GM12891 (cell line): ENCODE results near the gene SNCA.

Experiments used
- PAX5 ChIP-seq: IDR thresholded peaks from 2 replicates; pipeline ENCODE4 v1.6.1; 2011; ENCODE audit warnings: low read length, moderate library complexity, mild to moderate bottlenecking; ENCODE audit not compliant: insufficient read depth, severe bottlenecking
- POLR2A ChIP-seq: IDR thresholded peaks from 2 replicates; pipeline ENCODE4 v1.6.1; 2011; ENCODE audit warnings: low read depth, low read length, control low read depth
- POLR2AphosphoS5 ChIP-seq: IDR thresholded peaks from 2 replicates; pipeline ENCODE4 v1.6.1; 2011; ENCODE audit warnings: low read depth, low read length, control low read depth
- POU2F2 ChIP-seq: IDR thresholded peaks from 2 replicates; pipeline ENCODE4 v1.6.1; 2011; ENCODE audit warnings: low read depth, mild to moderate bottlenecking, control low read depth, low read length, moderate library complexity
- SPI1 ChIP-seq: IDR thresholded peaks from 2 replicates; pipeline ENCODE4 v1.6.1; 2011; ENCODE audit warnings: low read depth, low read length, control low read depth
- TAF1 ChIP-seq: IDR thresholded peaks from 2 replicates; pipeline ENCODE4 v1.6.1; 2011; ENCODE audit warnings: low read depth, low read length, control low read depth

- TF ChIP-seq POLR2AphosphoS5 (no peak), POLR2A (no peak), TAF1 (no peak), PAX5 (no peak), SPI1 (no peak), POU2F2 (no peak)
These were observed 103.0 kb downstream of the SNCA start for GRCh38 chr4:89733946-89734345.
